ENCODE measurements around the gene VWA2. TPM values are rescaled to one million over a fixed set of nuclear protein-coding genes. Genes with fewer than 3 reads are reported as not detected.

Gene VWA2
- polyA plus RNA-seq, 1 of the 3 experiments (the other 2 are of a cell fraction), result not detected

GRCh38 chr10:114340816-114341215 lies 101.8 kb downstream of the VWA2 start:
- ChIA-PET POLR2A (no interaction called here), CTCF (interaction anchor here (0.6 to 1.2 kb wide), 2 partner anchors 12 to 26 kb away, joined by 3 read pairs; no protein-coding TSS in a partner anchor)
- H3K9ac ChIP-seq, result no peak overlapping the region
- no peak overlapping the region for H3K4me2 ChIP-seq
- H3K27ac ChIP-seq (ENCODE audit: low read depth in 2 of 2, low read length in 1 of 2), result no peak overlapping the region
- no peaks in the 10 kb centered on the region for H3K79me2 ChIP-seq (ENCODE audit: insufficient read depth)
- no peak overlapping the region for H3K4me3 ChIP-seq (ENCODE audit: low read depth in 2 of 2, low read length in 1 of 2)
- TF ChIP-seq TEAD4 (IDR thresholded peaks at IDR 0.05; ENCODE audit: borderline replicate concordance, insufficient read depth), result no peak
- no peak for TF ChIP-seq FOSL2 (IDR thresholded peaks at IDR 0.05; ENCODE audit: borderline replicate concordance, low read depth)
- TF ChIP-seq JUND (IDR thresholded peaks at IDR 0.05), result no peak
- TF ChIP-seq NFIC (IDR thresholded peaks at IDR 0.05; ENCODE audit: borderline replicate concordance), result no peak
- TF ChIP-seq SMC3 (IDR thresholded peaks at IDR 0.05; ENCODE audit: low read depth, low read length), result no peak
- no peak for TF ChIP-seq TAF1 (IDR thresholded peaks at IDR 0.05; ENCODE audit: borderline replicate concordance, low read depth, low read length)
- no peaks in the 10 kb centered on the region for H3K9me2 ChIP-seq
- H4K20me1 ChIP-seq (ENCODE audit: insufficient read depth), result no peaks in the 10 kb centered on the region
- H3K4me1 ChIP-seq (ENCODE audit: control insufficient read depth in 1 of 2, insufficient read depth in 2 of 2, low read depth in 1 of 2, low read length in 1 of 2), result no peaks in the 10 kb centered on the region
- DNase-seq, result no peak
- no peaks in the 10 kb centered on the region for H3F3A ChIP-seq (replicated peaks; ENCODE audit: insufficient read depth)
- no peaks in the 10 kb centered on the region for H3K27me3 ChIP-seq (ENCODE audit: insufficient read depth)
- no peaks in the 10 kb centered on the region for H3K9me3 ChIP-seq
- H2AFZ ChIP-seq (ENCODE audit: low read depth), result no peak overlapping the region
- H3K36me3 ChIP-seq (replicated peaks in 1 of 2; ENCODE audit: control insufficient read depth in 1 of 2, insufficient read depth in 2 of 2, low read length in 1 of 2), result no peaks in the 10 kb centered on the region
- 76% methylated on average over 7 of the region's 8 CpGs for WGBS (ENCODE audit: low lambda C conversion rate)

Other genes starting within 250 kb of the VWA2 start
- gene ADRB1, start 195.4 kb upstream of the VWA2 start, polyA plus RNA-seq (2012; rRNA removed), result not detected in 2 replicates
- 1.3 and 1.6 TPM in 2 replicates for gene CCDC186, start 65.1 kb upstream of the VWA2 start, polyA plus RNA-seq (2012; rRNA removed)
- not detected in 2 replicates for gene TDRD1, start 59.9 kb upstream of the VWA2 start, polyA plus RNA-seq (2012; rRNA removed)
- gene AFAP1L2, start 165.2 kb downstream of the VWA2 start, polyA plus RNA-seq (2012; rRNA removed), result 0.54 and 0.70 TPM in 2 replicates

Data from SK-N-SH (cell line).